Vagina (tissue), 2 donors: ENCODE results near the gene C19orf67.

ENCODE experiments used
- CTCF ChIP-seq, 3 experiments: fragments of 450-650 bp in 2 of 3; fragments of 200-600 bp in 1 of 3; sonication (generic) in 1 of 3; IDR thresholded peaks; one replicate each; pipeline ENCODE4 v1.5.1; 2017 to 2019; ENCODE audit warnings: antibody characterized with exemption in 3 of 3, mild to moderate bottlenecking in 2 of 3, moderate library complexity in 2 of 3
- POLR2A ChIP-seq, 2 donors: fragments of 450-650 bp; IDR thresholded peaks; one replicate each; pipeline ENCODE4 v1.6.1; 2017; ENCODE audit warnings: antibody characterized with exemption in 2 of 2, mild to moderate bottlenecking in 2 of 2, moderate library complexity in 2 of 2

- TF ChIP-seq POLR2A (IDR thresholded peaks at IDR 0.05) = no peak
- no peak for TF ChIP-seq CTCF (IDR thresholded peaks at IDR 0.05)
Observed at GRCh38 chr19:14066134-14066533, 19.4 kb downstream of the C19orf67 start.
